Measurements from ENCODE around the gene MAP2K7. TPM values are rescaled to one million over a fixed set of nuclear protein-coding genes. Genes with fewer than 3 reads are reported as not detected.

The MAP2K7 gene
- polyA plus RNA-seq, 1 experiment = 5.6 TPM

GRCh38 chr19:7933828-7934725 is 30.4 kb downstream of the MAP2K7 start:
- DNase-seq (ENCODE audit: low read depth, low spot score) = no peak
- H3K27ac ChIP-seq (ENCODE audit: low read depth, low read length) = no peak overlapping the region
- TF ChIP-seq CTCF (IDR thresholded peaks at IDR 0.05; ENCODE audit: low read depth, low read length) = no peak
- ChIA-PET CTCF (interaction anchor here (3.2 kb wide), 1 partner anchor 10 kb away, joined by 12 read pairs; the partner anchor contains the start of gene TIMM44), POLR2A (interaction anchor here (1.1 kb wide), 1 partner anchor 13 kb away, joined by 3 read pairs; no protein-coding TSS in a partner anchor)
- H3K9me3 ChIP-seq (ENCODE audit: control insufficient read depth, insufficient read depth, low read length) = no peaks in the 10 kb centered on the region; the same call in 1 of the 2 replicates
- H3K4me3 ChIP-seq (ENCODE audit: low read depth, low read length) = no peak overlapping the region
- H3K27me3 ChIP-seq (ENCODE audit: control insufficient read depth, insufficient read depth, low read length) = no peaks in the 10 kb centered on the region

- H3K9me3 ChIP-seq (ENCODE audit: control insufficient read depth, insufficient read depth, low read length) = no peaks in the 10 kb centered on the region; the same call in 1 of the 2 replicates
- H3K27ac ChIP-seq (ENCODE audit: low read depth, low read length) = no peak overlapping the region
- H3K27me3 ChIP-seq (ENCODE audit: control insufficient read depth, insufficient read depth, low read length) = no peaks in the 10 kb centered on the region
- no peak for DNase-seq (ENCODE audit: low read depth, low spot score)
- ChIA-PET POLR2A (interaction anchor here (1.1 kb wide), 1 partner anchor 14 kb away, joined by 3 read pairs; no protein-coding TSS in a partner anchor), CTCF (interaction anchor here (3.2 kb wide), 1 partner anchor 9 kb away, joined by 12 read pairs; the partner anchor contains the start of gene TIMM44)
- no peak for TF ChIP-seq CTCF (IDR thresholded peaks at IDR 0.05; ENCODE audit: low read depth, low read length)
- H3K4me3 ChIP-seq (ENCODE audit: low read depth, low read length) = no peak overlapping the region
Observed at GRCh38 chr19:7934766-7935165, 31.1 kb downstream of the MAP2K7 start.

- DNase-seq (ENCODE audit: low read depth, low spot score) = no peak
- H3K27ac ChIP-seq (ENCODE audit: low read depth, low read length) = no peak overlapping the region
- H3K4me3 ChIP-seq (ENCODE audit: low read depth, low read length) = no peak overlapping the region
- H3K27me3 ChIP-seq (ENCODE audit: control insufficient read depth, insufficient read depth, low read length) = no peaks in the 10 kb centered on the region
- ChIA-PET POLR2A (interaction anchor here (0.6 kb wide), 1 partner anchor 642 kb away, joined by 3 read pairs; no protein-coding TSS in a partner anchor), CTCF (no interaction called here)
- H3K9me3 ChIP-seq (ENCODE audit: control insufficient read depth, insufficient read depth, low read length) = peaks cover 3% of the 10 kb centered on the region; the same call in 1 of the 2 replicates
- no peak for TF ChIP-seq CTCF (IDR thresholded peaks at IDR 0.05; ENCODE audit: low read depth, low read length)
Observed at GRCh38 chr19:7940841-7941240, 37.2 kb downstream of the MAP2K7 start.

- POLR2A ChIA-PET = interaction anchor here (0.6 kb wide), 1 partner anchor 507 kb away, joined by 4 read pairs; no protein-coding TSS in a partner anchor
- CTCF ChIA-PET = interaction anchor here (0.8 to 3.9 kb wide), 5 partner anchors 13 to 310 kb away, joined by 3 to 57 read pairs (median 39); no protein-coding TSS in a partner anchor
- TF ChIP-seq CTCF (IDR thresholded peaks at IDR 0.05; ENCODE audit: low read depth, low read length) = no peak
- Histone ChIP-seq H3K4me3 (ENCODE audit: low read depth, low read length) (peak overlapping the region; percentile 96), H3K9me3 (ENCODE audit: control insufficient read depth, insufficient read depth, low read length) (peaks cover 3% of the 10 kb centered on the region; the same call in 1 of the 2 replicates), H3K27me3 (ENCODE audit: control insufficient read depth, insufficient read depth, low read length) (no peaks in the 10 kb centered on the region), H3K27ac (ENCODE audit: low read depth, low read length) (no peak overlapping the region)
- DNase-seq (ENCODE audit: low read depth, low spot score) = no peak
Observed at GRCh38 chr19:7941895-7942596, 38.4 kb downstream of the MAP2K7 start.
